GM18508 (cell line): ENCODE data around the gene UNC93A.
"Not testable (repeated sequence)": the region's sequence is repeated elsewhere in the genome, so short reads cannot be mapped to it uniquely, and the experiment has no call there.

Source experiments
- ATAC-seq: cut with Tn5 transposase; IDR thresholded peaks from one replicate; pipeline ENCODE4 v1.9.1; 2021; ENCODE audit warnings: moderate number of reproducible peaks; ENCODE audit not compliant: insufficient read depth, unreplicated experiment

The UNC93A gene

DNA sequence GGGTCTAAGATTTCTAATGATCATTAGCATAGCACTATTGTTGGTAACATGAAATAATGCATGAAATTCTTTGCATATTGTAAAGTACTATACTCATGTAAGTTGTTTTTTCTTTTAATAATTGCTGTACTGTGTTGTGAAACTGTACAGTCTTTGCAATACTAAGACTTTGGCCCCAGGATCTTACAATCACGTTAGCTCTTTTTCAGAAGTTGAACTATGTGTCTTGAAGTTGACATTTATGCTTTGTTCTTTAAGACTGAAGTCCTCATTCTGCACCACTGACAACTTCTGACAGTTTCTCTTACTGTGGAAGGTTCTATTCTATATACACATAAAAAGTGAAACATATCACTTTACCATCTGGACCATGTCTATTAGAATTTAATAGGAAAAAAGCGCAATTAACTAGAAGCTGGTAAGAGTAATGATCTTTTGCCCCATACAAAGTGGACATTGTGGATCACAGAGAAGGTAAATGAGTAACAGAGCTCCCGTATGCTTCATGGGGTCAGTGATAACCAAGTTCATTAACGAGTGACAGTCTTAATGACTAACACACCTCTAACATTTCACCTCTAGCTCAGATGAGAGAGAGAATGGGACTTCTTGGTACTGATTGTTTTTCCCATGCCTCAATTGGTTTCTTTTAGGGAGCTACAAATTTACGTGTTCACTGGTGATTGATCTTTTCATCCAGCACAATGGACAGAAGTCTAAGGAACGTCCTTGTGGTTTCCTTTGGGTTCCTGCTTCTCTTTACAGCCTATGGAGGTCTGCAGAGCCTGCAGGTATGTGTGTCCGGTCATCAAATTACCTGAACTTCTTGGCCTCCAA is at the start of gene UNC93A:
UNC93A (plus strand) TSS at position 530 of the 837 bp plus-strand sequence; CDS start at position 705, 175 bp downstream.
- ATAC-seq: no peak

DNA sequence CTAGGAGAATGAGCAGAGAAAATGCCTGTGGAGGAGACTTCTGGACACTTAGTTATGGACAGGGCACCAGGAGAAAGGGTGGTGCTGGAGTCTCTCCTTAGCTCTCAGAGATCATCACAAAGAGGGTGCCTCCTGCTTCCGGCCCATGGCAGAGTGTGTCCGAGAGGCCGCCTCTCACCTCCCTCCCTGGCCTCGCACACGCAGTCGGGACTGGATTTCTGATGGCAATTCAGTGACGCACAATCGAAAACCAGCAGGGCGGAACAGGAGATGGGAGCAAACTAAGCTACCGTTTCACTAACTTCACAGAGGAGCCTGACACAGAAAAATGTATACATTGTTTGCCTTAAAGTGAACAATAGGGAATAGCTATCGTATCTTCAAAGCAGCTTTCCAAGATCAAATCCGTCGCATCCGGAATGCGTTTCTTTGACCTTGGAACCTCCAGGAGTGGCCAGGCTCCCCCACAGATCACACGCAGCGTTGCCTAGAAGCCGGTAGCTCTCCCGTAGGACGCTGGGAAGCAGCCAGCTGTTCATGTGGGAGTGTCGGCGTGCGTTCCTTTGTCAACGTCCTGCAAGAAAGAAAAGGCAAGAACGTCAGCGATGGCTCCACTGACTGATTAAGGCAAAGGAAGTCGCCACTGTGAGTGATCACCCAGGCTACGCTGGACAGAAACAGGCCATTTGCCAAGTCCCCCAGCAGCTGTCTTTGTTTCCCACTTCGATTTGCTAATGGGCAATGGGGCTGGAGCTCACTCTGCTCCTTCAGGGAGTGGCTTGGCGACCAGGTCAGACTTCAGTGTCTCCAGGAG is 49.6 kb upstream of the UNC93A start:
- ATAC-seq: not testable (repeated sequence)

DNA sequence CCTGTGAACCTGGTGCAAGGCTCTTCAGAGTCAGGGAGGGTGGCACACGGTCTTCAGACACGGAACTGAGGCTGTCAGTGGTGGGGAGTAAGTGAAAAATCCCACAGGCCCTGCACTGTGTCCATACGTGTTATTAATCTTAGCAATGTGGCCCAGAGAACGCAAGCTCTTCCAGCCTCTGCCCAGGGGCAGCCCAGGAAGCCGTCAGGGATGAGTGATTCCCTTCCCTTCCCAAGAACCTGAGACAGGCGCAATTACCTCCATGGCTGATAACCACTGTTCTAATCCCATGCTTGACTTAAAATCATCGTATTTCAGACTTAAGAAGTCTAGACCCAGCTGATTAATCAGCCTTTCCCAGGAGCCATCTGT is 49.0 kb upstream of the UNC93A start:
- not testable (repeated sequence) for ATAC-seq

DNA sequence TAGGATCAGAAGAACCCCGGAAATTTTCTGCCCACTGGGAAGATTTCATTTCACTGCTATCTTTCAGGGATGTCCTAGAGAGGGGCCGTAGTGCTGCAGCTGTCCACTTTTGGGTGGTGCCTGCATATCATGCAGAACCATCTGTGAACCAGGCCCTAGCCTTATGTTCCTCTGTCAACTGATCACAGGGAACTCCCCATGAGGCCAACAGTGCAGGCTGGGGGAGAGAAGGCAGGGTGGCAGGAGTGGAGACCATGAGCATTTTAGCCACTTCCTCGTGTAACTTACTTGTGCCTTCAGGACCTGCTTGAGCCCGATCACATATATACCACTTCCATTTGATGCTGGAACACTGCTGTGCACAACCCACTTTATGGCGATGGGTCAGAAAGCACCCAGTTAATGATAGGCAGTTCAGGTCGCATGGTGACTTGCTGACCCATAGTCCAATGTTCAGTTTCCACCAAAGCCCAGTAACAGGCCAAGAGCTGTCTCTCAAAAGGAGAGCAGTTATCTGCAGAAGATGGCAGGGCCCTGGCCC is 48.5 kb upstream of the UNC93A start:
- not testable (repeated sequence) for ATAC-seq

DNA sequence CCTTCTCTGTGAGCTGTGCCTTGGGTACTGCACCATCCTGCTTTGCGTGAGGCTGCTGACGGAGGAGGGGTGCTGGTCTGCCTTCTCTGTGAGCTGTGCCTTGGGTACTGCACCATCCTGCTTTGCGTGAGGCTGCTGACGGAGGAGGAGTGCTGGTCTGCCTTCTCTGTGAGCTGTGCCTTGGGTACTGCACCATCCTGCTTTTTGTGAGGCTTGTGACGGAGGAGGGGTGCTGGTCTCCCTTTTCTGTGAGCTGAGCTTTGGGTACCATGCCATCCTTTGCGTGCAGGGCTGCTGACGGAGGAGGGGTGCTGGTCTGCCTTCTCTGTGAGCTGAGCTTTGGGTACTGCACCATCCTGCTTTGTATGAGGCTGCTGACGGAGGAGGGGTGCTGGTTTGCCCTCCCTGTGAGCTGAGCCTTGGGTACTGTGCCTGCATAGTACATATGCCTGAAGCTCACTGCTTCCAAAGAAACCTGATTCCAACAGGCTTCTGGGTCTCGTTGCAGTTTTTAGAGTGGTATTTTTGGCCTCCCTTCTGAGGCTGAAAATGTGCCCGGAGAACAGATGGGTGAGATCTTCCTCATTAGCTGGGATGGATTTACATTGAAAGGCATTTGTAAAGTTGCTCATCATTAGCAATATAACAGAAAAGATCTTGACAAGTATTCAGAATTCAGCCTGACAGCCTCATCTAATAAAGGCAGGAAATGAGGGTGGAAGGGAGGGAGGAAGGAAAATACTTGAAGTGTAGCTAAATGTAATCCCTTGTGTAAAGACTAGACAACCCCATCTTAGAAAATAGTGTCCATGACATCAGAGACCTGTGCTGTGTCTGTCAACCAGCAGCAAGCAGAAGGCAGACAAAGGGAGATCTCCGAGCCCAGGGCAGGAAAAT is 46.8 kb upstream of the UNC93A start:
- ATAC-seq: no peak

DNA sequence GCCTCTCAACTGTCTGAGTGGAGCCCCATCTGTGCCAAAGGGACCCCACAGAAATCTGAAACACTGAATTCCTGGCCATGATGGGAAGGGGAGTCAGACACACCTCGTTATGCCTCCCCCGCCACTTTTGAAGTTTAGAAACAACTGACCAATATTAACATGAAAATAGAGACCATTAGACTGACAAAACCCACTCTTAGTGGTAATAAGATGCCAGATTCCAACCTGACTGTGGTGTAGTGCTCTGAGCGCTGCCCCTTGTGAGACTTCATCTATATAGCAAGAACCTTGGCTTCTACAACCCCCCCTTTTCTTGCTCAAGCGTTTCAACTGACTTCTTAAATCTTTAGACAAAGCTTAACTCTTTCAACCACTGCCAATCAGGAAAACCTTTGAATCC is 46.1 kb upstream of the UNC93A start:
- ATAC-seq: no peak

DNA sequence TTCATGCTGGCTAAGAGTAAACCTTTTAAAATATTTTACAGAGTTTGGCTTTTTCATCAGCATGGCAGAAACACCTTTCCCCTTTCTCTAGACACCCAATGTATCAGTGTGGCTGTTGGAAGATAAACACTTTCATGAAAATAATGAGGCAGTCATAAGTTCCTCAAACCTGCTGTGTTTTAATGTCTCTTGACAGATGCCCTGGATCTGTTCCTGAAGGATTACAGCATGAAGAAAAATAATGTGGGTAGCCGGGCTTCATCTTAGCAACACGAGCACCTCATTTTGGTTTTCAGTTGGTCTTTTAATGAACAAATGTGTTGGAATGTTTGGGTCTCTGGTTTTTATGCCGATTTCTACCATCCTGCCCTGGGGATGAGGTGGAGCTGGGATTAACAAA is 45.5 kb upstream of the UNC93A start:
- no peak for ATAC-seq

DNA sequence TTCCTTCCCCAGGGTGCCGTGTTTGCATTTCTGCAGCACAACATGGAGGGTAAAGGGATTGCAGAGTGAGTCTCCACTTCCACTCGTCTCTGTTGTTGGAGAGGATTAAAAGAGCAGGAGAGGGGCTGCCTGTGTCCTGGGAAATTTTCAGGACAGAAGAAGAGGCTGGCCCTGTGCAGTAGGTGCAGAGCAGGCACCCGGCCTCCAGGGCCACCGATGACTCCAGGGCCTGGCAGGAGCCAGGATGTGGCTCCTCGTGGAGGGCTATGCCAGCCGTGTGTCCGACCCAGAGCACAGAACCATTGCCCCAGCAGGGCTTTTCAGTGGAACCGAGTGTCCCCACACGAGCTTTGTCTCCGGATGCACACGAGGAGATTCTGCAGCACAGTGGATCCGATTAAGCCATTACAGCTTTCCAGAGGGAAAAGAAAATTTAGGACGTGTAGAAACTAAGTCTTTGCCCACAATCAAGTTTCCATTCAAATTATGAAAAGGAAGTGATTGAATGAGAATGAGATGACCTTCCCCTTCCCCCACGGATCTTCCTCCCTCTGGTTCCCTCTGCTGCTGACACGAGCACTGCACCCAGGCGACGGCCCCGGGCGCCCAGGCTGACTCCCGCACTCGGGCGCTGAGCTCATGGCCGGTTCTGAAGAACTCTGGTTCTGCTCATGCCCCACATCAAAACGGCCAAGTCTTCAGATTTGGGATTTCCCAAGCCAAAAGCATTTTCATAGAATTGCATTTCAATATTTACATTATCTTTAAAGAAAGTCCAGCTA is 43.1 kb upstream of the UNC93A start:
- no peak for ATAC-seq

DNA sequence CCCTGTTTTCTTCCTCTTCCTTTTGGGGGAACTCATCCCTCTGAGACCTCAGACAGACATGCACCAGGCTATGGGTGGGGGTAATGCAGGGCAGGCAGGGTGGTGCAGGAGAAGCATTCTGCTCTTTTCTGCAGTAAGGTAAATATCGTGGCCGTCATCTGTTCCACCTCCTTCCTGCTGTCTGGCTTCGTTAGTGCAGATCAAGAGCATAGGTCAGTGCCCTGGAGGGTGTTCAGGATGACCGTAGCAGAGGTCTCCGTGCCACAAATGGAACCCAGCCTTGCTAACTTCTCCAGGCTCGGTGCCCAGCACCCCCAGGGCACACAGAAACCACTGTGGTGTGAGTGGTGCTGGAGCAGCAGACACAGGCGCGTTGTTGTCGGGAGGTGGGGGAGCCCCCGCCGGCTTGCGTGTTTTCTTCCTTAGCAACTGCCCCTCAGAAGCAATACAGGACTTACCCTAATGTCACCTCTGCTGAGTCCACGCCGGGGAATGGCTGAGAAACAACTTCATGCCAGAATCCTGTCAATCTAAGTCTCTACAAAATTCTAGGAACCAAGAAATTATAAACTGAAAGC is 42.1 kb upstream of the UNC93A start:
- not testable (repeated sequence) for ATAC-seq

DNA sequence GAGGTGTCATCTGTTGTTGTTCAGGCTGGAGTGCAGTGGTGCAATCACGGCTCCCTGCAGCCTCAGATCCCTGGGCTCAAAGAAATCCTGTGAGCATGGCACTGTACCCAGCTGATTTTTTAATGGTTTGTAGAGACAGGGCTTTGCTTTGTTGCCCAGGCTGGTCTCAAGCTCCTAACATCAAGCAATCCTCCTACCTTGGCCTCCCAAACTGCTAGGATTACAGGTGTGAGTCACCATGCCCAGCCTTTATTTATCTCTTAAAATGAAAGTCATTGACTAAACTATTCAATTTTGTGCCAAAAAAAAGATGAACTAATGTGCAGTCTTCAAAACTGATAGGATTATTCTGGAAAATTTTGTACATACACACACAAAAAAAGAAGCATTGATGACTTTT is 38.8 kb upstream of the UNC93A start:
- ATAC-seq: no peak

DNA sequence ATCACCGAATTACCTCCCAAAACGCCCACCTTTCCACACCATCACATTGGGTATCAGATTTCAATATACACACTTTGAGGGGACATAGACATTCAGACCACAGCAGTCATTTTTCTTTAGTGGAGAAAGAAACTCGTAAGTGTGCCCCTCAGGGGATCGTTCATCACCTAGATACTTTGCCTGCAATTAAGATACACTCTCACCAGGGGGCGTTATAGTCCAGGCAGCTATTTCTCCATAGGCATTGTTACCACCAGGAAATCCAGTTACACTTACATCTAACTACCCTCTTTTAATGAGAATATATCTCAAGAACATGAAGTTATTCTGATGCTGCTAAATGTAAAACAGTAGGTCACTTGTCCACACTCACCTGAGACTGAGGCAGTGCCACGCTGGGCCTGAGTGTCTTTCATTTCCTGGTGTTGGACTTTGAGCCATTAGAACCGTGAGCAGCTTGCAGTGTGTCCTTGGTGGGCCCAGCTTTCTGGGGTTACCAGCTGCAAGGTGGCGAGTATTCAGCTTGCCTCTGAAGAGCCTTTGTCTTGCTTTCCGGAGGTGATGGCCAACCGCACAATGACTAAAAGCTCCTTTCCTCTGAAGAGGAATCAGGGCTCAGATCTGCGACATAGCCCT is 35.1 kb upstream of the UNC93A start:
- ATAC-seq: no peak

DNA sequence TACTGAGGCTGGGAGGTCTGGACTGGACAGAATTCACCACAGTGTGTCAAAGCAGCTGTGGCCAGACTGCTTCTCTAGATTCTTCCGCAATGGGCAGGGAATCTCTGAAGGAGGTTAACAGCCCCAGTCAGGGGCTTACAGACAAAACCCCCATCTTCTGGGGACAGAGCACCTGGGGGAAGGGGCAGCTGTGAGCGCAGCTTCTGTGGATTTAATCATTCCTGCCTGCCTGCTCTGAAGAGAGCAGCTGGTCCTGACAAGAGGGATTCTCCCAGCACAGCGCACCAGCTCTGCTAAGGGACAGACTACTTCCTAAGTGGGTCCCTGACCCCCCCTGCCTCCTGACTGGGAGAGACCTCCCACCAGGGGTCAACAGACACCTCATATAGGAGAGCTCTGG is 32.5 kb upstream of the UNC93A start:
- no peak for ATAC-seq

DNA sequence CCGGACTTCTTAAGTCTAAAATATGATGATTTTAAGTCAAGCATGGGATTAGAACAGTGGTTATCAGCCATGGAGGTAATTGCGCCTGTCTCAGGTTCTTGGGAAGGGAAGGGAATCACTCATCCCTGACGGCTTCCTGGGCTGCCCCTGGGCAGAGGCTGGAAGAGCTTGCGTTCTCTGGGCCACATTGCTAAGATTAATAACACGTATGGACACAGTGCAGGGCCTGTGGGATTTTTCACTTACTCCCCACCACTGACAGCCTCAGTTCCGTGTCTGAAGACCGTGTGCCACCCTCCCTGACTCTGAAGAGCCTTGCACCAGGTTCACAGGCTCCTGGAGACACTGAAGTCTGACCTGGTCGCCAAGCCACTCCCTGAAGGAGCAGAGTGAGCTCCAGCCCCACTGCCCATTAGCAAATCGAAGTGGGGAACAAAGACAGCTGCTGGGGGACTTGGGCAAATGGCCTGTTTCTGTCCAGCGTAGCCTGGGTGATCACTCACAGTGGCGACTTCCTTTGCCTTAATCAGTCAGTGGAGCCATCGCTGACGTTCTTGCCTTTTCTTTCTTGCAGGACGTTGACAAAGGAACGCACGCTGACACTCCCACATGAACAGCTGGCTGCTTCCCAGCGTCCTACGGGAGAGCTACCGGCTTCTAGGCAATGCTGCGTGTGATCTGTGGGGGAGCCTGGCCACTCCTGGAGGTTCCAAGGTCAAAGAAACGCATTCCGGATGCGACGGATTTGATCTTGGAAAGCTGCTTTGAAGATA is 24.9 kb upstream of the UNC93A start:
- ATAC-seq: not testable (repeated sequence)

DNA sequence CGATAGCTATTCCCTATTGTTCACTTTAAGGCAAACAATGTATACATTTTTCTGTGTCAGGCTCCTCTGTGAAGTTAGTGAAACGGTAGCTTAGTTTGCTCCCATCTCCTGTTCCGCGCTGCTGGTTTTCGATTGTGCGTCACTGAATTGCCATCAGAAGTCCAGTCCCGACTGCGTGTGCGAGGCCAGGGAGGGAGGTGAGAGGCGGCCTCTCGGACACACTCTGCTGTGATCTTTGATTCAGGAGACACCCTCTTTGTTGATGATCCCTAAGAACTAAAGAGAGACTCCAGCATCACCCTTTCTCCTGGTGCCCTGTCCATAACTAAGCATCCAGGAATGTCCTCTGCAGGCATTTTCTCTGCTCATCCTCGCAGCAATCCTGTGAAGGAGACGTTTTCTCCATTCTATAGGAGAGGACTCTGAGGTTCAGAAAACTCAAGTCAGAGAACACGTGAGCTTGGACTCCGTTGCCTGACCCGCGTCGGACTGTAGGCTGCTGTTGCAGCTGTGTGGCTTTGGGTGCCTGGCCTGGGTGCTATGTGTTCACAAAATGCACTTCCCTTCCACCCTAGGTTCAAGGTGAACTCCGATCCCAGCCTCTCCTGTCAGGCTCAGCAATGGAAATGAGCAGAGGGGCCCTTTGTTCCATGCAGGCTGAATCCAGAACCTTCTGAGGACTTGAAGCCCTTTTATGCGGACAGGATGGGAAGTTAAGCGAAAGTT is 24.1 kb upstream of the UNC93A start:
- no peak for ATAC-seq

DNA sequence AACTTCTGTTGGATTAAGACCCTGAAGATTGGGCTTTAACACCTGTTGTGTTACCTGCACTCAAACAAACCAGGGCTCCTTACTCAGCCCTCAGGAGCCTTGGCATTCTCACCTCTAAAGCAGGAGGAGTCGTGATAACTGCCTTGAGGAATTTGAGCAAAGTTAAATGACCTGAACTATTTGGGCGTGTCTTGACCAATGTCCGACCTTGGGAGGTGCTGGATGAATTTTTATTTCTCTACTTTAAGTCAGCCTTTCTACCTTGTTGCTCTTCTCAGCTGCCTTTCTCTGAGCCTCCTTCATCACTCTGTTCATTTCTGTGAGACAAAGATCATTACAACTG is 23.6 kb upstream of the UNC93A start:
- not testable (repeated sequence) for ATAC-seq

DNA sequence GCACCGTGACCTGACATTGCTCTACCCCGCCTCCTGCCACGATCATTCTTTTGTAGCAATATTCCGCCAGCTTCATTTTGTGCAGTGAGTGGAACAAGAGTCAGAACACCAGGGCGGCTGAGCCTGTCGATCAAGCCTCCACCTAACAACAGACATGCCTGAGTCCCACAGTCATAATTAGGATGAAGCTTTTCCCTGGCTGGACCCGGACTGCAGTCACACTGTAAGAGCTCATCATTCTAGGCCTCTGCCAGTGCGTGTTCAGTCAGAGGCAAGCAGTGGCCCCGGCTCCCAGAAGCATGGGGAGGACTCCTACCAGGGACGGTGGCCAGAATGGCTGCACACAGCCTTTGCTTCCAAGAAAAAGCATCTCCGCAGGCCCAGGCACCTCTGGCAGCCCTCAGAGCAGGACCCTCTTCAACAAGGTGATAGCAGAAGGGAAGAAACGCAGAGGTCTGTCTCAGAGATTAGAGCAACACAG is 23.2 kb upstream of the UNC93A start:
- ATAC-seq: no peak

DNA sequence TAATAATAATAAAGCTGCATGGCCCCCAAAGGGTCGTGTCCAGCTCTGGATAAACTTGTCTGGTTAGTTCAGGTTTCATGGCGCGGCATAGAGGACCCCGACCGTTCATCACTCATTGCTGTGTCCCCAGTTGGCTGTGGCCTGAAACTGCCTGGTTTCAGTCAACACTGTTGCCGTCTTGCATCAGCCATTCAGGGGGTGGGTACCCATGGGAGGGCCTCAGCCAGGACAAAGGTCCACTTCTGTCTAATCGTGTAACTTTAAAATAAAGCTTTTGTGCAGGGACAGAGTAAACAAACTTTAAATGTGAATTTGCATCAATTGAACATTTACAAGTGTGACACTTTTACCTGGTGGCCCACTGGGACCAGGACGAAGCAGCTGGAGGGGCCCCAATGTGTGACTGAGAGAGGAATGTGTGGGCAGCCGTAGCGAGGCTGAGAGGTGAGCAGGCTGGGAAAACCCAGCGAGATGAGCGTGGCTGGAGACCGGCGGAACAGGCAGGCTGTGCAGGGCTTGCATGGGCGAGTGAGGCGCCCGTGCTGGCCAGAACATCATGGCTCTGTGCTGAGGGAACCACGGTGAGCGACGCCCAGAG is 22.3 kb upstream of the UNC93A start:
- no peak for ATAC-seq
